ENCODE results near the gene RUNDC1. TPM values are rescaled to one million over a fixed set of nuclear protein-coding genes. Genes with fewer than 3 reads are reported as not detected.

Gene RUNDC1
- total RNA-seq, 1 donor from 2014 or later: 10.2 TPM

DNA sequence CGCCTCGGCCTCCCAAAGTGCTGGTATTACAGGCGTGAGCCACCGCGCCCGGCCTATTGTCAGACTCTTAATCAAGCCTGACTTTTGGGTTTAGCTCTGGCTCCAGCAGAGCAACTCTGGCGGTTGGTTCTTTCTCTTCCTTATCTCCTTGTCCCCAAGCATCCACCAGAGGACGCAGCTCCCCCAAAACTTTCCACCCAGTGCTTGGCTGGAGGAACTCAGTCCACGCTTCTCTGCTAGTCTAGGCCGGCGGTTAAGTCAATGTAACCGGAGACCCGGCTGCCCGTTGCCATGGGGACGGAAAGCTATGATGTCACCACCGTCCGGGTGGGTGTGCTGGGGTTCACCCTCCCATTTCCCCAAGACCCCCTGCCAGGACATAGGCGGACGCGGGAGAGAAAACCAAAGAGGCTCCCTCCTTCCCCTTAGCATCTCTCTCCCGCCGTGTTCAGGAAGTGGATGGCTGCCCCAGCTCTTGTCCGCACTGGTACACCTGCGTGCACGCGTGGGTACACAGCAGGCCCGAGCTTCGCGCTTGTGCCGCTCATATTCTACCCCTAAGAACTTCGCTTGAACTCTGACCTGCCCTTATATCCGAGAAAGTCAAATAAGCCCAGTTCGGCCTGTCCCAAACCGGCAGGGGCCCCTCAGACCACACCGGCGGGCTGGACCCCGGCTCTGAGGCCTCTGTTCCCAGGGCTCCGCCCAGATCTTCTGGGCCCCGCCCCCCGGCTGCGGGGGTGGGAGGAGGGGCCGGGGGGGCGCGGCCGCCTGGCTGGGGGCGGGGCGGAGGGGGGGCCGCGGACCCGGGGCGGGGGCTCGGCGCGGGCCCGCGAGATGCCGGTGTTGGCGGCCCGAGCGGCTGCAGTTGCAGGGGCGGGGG lies 44.3 kb downstream of the RUNDC1 start, which contains the start of gene RND2:
TSS of gene RND2 (plus strand) at position 825 of the 883 bp plus-strand sequence. CDS start 117 bp downstream, outside the sequence.
- no peaks in the 10 kb centered on the region for H3K9me3 ChIP-seq
- H3K36me3 ChIP-seq: no peaks in the 10 kb centered on the region
- peak; percentile 74 to 89 (median 82) for TF ChIP-seq CTCF (IDR thresholded peaks at IDR 0.05)
- intact Hi-C loops (cut with DNase I): loop anchor here (1.0 to 10.0 kb wide), 7 partner anchors 26 to 460 kb away; partner anchors contain the start of genes BRCA1, DHX8, RPL27 and TMEM106A
- peak within 1 kb of the TSS; percentile 64 to 76 for H3K27ac ChIP-seq
- peaks cover 0 to 21% of the 10 kb centered on the region in 2 donors for H3K4me1 ChIP-seq
- H3K27me3 ChIP-seq: no peaks in the 10 kb centered on the region
- DNase-seq (ENCODE audit: low spot score in 2 of 2): peak; percentile 77 to 95
- H3K4me3 ChIP-seq: peak within 1 kb of the TSS; percentile 50 to 76

GRCh38 chr17:43025290-43025657 lies 44.9 kb downstream of the RUNDC1 start:
- Histone ChIP-seq H3K4me1 (peaks cover 0 to 14% of the 10 kb centered on the region in 2 donors), H3K27me3 (no peaks in the 10 kb centered on the region), H3K9me3 (no peaks in the 10 kb centered on the region), H3K27ac (peak overlapping the region; percentile 8 to 52), H3K4me3 (peak overlapping the region; percentile 50 to 76), H3K36me3 (no peaks in the 10 kb centered on the region)
- no peak for TF ChIP-seq CTCF (IDR thresholded peaks at IDR 0.05)
- intact Hi-C loops (cut with DNase I): loop anchor here (1.0 to 10.0 kb wide), 6 partner anchors 26 to 460 kb away; partner anchors contain the start of genes BRCA1, DHX8, RPL27 and TMEM106A
- no peak for DNase-seq (ENCODE audit: low spot score in 2 of 2)

DNA sequence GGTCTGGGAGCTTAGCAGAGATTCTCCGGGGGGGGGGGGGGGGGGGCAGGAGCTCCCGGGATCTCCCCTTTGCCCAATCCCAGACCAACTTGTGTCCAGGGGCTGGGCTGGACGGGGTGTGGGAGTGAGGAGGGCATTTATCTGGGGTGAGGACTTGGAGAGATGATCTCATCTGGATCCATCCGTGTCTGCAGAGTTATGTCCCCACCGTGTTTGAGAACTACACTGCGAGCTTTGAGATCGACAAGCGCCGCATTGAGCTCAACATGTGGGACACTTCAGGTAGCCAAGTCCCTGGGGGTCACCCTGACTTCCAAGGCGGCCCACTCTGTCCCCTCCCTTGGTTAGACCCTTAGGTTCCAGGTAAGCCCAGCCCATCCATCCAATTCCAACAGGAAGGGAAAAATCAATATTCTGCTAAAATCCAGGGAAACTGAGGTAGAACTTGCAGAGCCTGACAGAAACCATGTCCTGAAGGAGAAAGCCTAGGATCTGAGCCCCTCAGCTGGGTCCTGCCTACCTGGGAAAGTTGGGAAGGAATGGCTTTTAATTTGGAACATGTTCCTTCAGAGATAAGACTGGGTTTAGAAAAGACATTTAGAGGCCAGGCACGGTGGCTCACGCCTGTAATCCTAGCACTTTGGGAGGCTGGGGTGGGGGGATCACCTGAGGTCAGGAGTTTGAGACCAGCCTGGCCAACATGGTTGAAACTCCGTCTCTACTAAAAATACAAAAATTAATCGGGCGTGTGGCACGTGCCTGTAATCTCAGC lies 45.6 kb downstream of the RUNDC1 start:
- no peak for DNase-seq (ENCODE audit: low spot score in 2 of 2)
- intact Hi-C loops (cut with DNase I): loop anchor here (1.0 to 10.0 kb wide), 6 partner anchors 27 to 459 kb away; partner anchors contain the start of genes BRCA1, DHX8, RPL27 and TMEM106A
- H3K27me3 ChIP-seq: no peaks in the 10 kb centered on the region
- TF ChIP-seq CTCF (IDR thresholded peaks at IDR 0.05): no peak
- H3K4me3 ChIP-seq: peak overlapping the region; percentile 50 to 76
- no peaks in the 10 kb centered on the region for H3K36me3 ChIP-seq
- peak overlapping the region; percentile 43 to 52 for H3K27ac ChIP-seq
- H3K9me3 ChIP-seq: no peaks in the 10 kb centered on the region
- H3K4me1 ChIP-seq: peaks cover 0 to 9% of the 10 kb centered on the region in 2 donors

GRCh38 chr17:43026595-43026994 lies 46.2 kb downstream of the RUNDC1 start:
- no peak overlapping the region for H3K4me3 ChIP-seq
- no peaks in the 10 kb centered on the region for H3K36me3 ChIP-seq
- intact Hi-C loops (cut with DNase I): loop anchor here (10.0 kb wide), 1 partner anchor 458 kb away; the partner anchor contains the start of gene DHX8
- H3K9me3 ChIP-seq: no peaks in the 10 kb centered on the region
- peaks cover 0 to 9% of the 10 kb centered on the region in 2 donors for H3K4me1 ChIP-seq
- TF ChIP-seq CTCF (IDR thresholded peaks at IDR 0.05): no peak
- peak overlapping the region; percentile 43 to 52 for H3K27ac ChIP-seq
- no peak for DNase-seq (ENCODE audit: low spot score in 2 of 2)
- H3K27me3 ChIP-seq: no peaks in the 10 kb centered on the region
